ENCODE measurements around the gene DYNC1I1.

DNA sequence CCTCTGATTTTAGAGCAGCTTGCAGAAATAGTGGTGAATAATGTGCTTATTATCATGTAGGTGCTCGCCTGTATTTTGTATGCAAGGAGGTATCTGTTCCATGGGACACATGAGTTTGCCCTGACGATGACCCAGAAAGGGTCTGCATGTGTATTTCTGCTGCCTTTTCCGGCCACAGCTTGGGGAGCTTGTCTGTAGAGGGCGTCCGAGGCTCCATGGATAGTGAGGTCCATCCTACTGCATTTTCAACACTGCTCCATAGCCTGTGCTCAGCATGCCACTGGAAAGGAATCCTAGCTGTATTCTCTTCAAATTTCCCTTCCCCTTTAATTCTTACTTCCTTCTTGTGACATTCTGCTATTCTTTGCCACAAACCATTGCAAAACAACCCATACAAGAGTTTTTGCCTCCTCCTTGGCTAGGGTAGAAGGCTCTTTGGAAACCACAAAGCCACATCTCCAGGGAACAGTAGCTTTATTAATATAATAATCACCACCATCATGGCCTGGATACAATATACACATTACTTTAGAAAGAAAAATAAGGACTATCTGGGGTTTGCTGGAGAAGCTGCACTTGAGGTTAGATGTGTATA lies 127.7 kb downstream of the DYNC1I1 start:
- TF ChIP-seq, protein P1, sequence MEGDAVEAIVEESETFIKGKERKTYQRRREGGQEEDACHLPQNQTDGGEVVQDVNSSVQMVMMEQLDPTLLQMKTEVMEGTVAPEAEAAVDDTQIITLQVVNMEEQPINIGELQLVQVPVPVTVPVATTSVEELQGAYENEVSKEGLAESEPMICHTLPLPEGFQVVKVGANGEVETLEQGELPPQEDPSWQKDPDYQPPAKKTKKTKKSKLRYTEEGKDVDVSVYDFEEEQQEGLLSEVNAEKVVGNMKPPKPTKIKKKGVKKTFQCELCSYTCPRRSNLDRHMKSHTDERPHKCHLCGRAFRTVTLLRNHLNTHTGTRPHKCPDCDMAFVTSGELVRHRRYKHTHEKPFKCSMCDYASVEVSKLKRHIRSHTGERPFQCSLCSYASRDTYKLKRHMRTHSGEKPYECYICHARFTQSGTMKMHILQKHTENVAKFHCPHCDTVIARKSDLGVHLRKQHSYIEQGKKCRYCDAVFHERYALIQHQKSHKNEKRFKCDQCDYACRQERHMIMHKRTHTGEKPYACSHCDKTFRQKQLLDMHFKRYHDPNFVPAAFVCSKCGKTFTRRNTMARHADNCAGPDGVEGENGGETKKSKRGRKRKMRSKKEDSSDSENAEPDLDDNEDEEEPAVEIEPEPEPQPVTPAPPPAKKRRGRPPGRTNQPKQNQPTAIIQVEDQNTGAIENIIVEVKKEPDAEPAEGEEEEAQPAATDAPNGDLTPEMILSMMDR (IDR thresholded peaks at IDR 0.05 in 4 of 5, conservative IDR thresholded peaks at IDR 0.05 in 1 of 5) = no peak
- TF ChIP-seq POLR2A (IDR thresholded peaks at IDR 0.05) = no peak

Data from gastrocnemius medialis (tissue), 4 donors.